HG03060 (cell line): ENCODE measurements around the gene ABCC5.
"Not testable (repeated sequence)": the region's sequence is repeated elsewhere in the genome, so short reads cannot be mapped to it uniquely, and the experiment has no call there.

Experiments
- ATAC-seq: cut with Tn5 transposase; IDR thresholded peaks from one replicate; pipeline ENCODE4 v1.9.1; 2021; ENCODE audit warnings: low read depth, moderate number of reproducible peaks; ENCODE audit not compliant: unreplicated experiment

ABCC5 gene

GRCh38 chr3:184016811-184017671 lies 643 bp downstream of the ABCC5 start:
- ATAC-seq: peak; percentile 17

DNA sequence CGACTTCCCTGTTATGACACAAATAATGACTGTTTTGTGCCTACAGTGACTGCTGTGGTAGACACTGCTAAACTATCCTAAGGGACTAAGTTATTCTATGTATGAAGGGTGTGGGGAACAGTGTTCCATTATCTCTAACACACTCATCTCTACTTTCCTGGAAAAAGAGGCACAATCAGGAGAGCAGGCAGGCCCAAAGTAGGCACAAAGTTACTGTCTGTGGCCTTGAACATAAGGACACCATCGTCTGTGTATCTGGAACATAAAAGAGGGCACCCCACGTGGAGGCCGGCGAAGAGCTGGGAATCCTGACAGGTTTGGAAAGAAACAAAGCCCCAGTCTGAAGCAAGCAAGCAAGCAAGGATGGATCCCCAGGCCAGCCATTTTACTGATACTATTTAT lies 1.5 kb downstream of the ABCC5 start:
- ATAC-seq: no peak

DNA sequence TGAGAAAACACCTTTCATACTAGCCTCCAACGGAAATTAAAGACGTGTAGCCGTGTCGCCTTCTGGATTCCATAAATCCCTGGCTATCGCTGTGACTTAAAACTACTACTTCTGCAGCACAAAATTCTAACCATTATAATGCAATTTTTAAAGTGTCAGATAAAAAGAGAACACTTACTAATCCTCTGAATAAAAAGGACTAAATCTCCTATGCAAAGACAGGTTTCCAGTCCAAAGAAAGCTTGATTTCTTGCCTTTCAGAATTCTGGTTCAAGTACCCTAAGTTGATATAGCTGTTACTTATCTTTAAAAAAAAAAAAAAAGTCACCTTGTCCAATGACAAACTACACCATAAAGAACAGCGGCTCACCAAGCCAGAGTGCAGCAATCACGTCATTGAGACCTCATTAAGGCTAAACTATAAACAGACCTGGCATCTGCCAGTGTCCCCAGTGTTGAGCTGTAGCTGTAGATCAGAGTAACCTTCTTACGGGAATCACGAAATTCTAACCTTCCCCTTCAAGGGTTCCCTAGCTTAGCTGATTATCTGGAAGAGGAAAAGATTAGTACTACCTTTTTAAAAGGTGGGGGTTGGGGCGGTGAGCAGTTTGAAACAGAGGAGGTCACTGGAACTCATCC lies 2.2 kb downstream of the ABCC5 start:
- ATAC-seq: no peak

DNA sequence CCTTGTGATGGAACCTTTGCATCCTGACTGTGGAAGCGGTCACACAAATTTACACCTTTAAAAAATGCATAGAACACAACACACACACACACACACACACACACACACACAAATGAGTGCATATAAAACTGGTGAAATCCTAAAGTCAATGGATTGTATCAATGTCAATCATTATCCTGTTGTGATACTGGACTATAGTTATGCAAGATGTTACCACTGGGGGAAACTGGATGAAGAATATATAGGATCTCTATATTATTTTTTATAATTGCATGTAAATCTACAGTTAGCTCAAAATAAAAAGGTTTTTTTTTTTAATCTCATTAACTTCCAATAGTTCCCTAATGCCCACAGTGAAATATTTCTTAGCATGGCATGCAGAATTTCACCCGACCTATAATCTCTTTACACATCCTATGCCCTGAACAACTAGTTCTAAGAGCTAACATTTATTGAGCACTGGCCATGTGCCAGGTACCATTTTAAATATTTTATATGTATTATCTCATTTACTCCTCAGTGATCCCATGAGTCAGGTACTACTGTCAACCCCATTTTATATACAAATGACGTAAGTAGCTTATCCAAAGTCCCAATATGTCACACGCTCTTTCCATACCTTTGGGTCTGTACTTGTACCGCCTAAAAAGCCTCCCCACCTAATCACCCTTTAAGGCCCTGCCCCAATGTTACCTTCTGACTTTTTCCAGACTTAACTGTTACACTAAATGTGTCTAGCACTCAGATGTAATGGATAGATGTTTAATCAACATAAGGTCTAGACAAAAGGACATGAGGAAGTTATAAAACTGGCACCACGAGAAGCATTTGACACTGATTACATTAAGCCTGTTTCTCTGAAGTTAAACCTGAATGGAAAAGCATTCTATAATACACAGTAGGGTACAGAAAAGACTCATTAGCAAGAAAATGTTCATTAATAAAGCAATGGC lies 5.5 kb downstream of the ABCC5 start:
- ATAC-seq: no peak

- no peak for ATAC-seq
Measured at GRCh38 chr3:184011230-184011876, 6.3 kb downstream of the ABCC5 start.

DNA sequence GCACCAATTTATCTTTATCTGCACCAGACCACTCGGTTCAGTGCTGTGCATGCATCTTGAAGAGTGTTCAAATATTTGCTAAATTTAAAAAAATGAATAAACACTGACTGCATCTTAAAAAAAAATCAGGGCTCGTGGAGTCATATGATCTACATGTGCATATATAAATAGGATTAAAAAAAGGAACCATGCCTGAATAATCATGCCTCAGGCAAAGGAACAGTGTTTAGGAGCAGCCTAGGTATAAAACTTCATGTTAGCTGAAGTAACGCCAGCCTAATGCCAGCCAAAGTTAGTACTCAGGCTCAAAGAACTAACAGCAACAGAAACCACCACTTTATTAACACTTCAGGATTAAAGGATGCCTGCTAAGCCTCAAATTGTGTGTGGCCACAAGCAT lies 9.5 kb downstream of the ABCC5 start:
- no peak for ATAC-seq

- not testable (repeated sequence) for ATAC-seq
Measured at GRCh38 chr3:184007143-184007813, 10.4 kb downstream of the ABCC5 start.

DNA sequence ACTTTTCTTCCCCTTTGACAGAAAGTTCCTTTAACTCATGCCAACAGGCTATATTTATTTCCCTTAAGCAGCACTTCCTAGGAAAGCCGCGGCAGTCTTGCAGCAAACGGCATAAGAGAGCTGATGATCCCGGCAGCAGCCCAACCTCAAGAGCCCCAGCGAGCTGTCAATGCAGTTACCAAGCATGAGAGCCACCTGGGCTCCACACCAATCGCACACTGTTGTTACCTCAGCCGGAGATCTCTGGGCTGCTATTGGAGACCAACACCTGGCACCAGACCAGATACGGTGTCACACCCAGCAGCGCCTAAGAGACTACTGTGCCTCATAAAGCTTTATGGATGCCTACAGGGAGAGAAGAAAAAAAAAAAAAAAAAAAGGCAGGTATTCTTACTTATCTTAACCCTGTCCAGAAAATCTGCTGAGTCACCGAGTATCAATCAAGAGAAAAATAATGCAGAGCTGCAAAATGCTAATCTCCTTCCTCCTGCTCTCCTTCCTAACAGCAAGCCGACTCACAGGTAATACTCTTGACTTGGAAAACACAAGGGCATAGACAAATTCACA lies 11.7 kb downstream of the ABCC5 start:
- no peak for ATAC-seq

- ATAC-seq: no peak
Measured at GRCh38 chr3:184004476-184004875, 13.2 kb downstream of the ABCC5 start.

GRCh38 chr3:184003187-184003967 lies 14.3 kb downstream of the ABCC5 start:
- ATAC-seq: no peak

DNA sequence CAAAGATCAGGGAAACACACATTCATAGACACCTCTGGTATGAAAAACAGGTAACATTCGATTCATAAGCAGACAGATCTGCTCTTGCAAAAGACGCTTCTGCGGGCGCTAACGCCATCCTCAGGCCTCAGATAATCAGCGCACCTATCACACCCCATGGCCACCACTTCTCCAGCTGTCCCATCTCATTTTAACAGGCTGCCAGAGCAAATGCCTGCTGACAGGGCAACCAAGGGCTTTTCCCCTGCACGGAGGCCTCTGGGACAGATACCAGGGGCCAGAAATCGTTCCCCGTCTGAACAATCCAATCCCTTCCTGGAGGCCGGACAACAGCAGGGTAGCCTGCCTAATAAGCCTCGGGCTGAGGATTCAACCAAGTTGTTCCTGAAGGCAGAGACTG lies 15.2 kb downstream of the ABCC5 start:
- no peak for ATAC-seq

GRCh38 chr3:184001761-184002160 lies 15.9 kb downstream of the ABCC5 start:
- no peak for ATAC-seq

- no peak for ATAC-seq
Measured at GRCh38 chr3:183991403-183991802, 26.3 kb downstream of the ABCC5 start.

GRCh38 chr3:183988216-183988790 lies 29.4 kb downstream of the ABCC5 start:
- no peak for ATAC-seq

DNA sequence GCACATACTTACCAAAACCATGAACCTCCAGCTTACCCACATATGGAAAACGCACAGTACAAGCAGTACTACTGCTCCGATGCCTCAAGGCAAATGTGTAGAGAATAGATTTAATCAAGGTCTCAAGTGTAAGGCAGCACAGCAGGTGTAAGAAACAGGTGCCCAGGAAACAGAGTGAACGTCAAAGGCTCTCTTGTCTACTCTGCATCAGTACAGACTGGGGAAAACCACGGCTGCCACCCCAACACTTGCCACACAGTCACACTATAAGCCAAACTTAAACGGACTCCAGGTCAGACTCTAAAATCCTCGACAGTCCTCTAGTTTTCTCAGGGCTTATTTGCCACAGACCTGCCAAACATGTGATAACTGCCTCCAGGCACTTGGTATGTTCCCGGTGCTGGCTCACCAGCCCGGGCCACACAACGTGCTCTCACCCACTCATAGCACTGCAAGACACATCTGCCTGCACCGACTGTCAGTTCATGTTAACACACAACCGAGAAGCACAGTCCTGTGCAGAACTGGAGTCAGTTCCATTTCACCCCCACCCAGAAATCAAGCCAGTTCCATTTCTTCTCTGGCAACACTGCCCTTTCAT lies 30.6 kb downstream of the ABCC5 start:
- ATAC-seq: no peak

- no peak for ATAC-seq
Measured at GRCh38 chr3:183984749-183985729, 32.6 kb downstream of the ABCC5 start.
